ENCODE data around the gene RIMBP3C.

GRCh38 chr22:21593406-21594232 lies 42.4 kb upstream of the RIMBP3C start:
- TF ChIP-seq CTCF (IDR thresholded peaks at IDR 0.05) (no peak), POLR2A (IDR thresholded peaks at IDR 0.05) (no peak)
